Measurements from ENCODE around the gene RCOR2. TPM values are rescaled to one million over a fixed set of nuclear protein-coding genes. Genes with fewer than 3 reads are reported as not detected.

The RCOR2 gene
- total RNA-seq, 1 donor from 2014 or later, result 2.6 TPM

DNA sequence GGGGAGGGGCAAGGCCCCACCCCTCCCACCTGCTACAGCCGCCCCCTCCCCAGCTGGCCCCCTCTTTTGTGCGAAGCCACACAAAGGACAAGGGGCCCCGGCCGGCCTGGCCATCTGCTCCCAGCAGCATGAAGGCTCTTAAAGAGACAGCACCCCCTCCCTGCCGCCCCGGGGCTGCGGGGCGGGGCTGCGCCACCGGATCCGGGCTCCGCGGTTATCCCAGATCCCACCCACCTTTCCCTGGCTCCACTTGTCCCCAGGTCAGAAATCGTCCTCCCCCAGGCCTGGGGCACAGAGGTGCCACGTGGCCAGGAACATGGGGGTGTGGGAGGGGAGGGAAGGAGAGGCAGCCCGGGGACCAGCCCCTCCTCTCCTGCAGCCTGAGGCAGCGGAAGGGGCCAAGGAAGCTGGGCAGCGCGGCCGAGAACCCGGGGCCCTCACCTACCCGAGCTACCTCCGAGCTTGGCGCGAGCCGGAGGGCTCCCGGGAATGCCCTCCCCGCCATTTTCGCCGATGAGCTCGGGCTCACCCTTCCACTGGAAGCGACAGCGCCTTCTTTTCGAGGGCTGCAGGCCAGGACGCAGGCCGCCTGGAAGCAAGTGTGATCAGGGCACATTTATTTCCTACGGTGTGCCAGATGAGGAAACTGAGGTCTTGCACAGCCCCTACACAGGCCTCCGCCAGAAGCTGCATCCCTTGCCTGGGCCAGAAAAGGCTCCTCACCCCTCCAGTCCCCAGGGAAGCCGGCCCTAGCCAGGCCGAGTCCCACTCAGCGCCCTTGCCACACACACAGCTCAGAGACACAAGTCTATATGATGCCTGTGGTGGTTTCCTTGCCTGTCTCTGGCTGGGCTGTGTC, 2.5 kb upstream of the RCOR2 start:
- TF ChIP-seq, protein P1, sequence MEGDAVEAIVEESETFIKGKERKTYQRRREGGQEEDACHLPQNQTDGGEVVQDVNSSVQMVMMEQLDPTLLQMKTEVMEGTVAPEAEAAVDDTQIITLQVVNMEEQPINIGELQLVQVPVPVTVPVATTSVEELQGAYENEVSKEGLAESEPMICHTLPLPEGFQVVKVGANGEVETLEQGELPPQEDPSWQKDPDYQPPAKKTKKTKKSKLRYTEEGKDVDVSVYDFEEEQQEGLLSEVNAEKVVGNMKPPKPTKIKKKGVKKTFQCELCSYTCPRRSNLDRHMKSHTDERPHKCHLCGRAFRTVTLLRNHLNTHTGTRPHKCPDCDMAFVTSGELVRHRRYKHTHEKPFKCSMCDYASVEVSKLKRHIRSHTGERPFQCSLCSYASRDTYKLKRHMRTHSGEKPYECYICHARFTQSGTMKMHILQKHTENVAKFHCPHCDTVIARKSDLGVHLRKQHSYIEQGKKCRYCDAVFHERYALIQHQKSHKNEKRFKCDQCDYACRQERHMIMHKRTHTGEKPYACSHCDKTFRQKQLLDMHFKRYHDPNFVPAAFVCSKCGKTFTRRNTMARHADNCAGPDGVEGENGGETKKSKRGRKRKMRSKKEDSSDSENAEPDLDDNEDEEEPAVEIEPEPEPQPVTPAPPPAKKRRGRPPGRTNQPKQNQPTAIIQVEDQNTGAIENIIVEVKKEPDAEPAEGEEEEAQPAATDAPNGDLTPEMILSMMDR (IDR thresholded peaks at IDR 0.05), result no peak
- Mint-ChIP-seq H3K4me3 (ENCODE audit: unreplicated experiment) (no peak overlapping the region), H3K9me3 (ENCODE audit: unreplicated experiment) (no peaks in the 10 kb centered on the region), H3K36me3 (ENCODE audit: unreplicated experiment) (no peaks in the 10 kb centered on the region), H3K27me3 (ENCODE audit: unreplicated experiment) (peaks cover 12% of the 10 kb centered on the region), H3K27ac (ENCODE audit: unreplicated experiment) (no peak overlapping the region), H3K4me1 (ENCODE audit: unreplicated experiment) (peaks cover 16% of the 10 kb centered on the region)
- no peak for DNase-seq (ENCODE audit: extremely low spot score, unreplicated experiment)

DNA sequence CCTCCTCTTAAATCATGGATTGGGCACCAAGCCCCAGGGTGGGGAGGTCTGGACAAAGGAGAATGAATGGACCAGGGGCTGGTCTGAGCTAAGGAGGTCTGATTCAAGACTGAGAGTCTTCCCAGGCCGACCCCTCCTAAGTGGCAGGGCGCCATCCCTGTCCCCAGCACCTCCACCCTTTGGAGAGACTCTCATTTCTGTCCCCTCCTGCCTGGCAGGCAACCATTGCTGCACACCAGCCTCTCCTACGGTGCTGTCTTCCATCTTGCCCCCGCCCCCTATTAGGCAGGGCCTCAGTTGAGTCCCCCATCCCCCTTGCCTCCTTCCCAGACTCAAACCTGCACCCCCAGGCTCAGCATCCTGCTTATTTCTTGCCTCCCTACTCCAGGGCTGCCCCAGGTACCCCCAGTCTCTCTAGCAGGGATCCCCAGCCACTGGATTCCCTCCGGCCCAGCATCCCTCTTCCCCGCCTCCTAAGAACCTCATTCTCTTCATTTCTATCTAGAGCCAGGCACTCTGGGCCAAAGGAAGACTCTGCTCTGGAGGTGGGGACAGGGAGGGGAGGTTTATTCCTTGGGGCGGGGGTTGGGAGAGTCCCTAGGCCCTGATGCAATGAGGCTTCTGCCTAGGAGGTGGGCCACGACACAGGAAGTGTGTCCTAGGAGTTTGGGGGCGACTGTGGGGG, 1.7 kb upstream of the RCOR2 start:
- no peaks in the 10 kb centered on the region for H3K36me3 Mint-ChIP-seq (ENCODE audit: unreplicated experiment)
- DNase-seq (ENCODE audit: extremely low spot score, unreplicated experiment), result no peak
- TF ChIP-seq, protein P1 (IDR thresholded peaks at IDR 0.05), result no peak
- H3K9me3 Mint-ChIP-seq (ENCODE audit: unreplicated experiment), result no peaks in the 10 kb centered on the region
- H3K27me3 Mint-ChIP-seq (ENCODE audit: unreplicated experiment), result peaks cover 9% of the 10 kb centered on the region
- H3K27ac Mint-ChIP-seq (ENCODE audit: unreplicated experiment), result no peak overlapping the region
- H3K4me1 Mint-ChIP-seq (ENCODE audit: unreplicated experiment), result peaks cover 16% of the 10 kb centered on the region
- peak overlapping the region; percentile 18 for H3K4me3 Mint-ChIP-seq (ENCODE audit: unreplicated experiment)

DNA sequence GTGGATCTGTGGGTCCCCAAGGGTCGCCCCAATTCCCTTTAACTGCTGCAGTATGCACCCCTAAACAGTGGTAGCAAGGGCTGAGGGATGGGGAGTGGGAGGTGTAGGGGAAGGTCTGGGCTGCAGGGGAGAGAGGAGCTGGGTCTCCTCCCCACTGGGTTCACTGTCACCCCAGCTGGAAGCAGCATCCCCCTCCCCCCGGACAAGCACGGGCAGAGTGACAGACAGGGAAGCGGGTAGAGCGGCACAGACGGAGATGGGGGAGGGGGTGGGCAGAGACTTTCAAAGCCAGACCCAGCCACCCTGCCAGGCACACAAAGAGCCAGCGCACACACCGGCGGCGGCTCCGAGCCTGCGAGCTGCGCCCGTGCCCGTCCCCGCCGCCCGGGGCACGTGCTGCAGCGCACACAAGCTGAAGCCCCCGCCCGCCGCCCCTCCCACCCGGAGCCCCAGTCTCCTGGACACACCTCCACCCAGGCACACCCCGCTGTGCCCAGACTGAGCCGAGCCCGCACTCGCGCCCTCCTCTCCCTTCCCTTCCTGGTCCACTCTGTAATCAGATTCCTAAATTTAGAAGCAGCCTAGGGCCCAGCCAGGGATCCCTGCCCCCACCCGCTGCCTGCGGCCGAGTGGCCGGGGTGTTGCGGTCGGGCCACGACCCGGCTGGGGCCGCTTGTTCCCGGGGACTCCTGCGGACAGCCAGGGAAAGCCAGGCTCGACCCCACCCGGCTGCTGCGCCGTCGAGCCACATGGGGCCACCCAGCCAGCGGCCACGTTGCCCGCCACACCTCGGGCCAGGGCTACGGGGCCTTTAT, 935 bp upstream of the RCOR2 start:
- Mint-ChIP-seq H3K27ac (ENCODE audit: unreplicated experiment) (peak overlapping the region; percentile 57), H3K9me3 (ENCODE audit: unreplicated experiment) (no peaks in the 10 kb centered on the region), H3K4me1 (ENCODE audit: unreplicated experiment) (peaks cover 16% of the 10 kb centered on the region), H3K36me3 (ENCODE audit: unreplicated experiment) (no peaks in the 10 kb centered on the region), H3K27me3 (ENCODE audit: unreplicated experiment) (peaks cover 4% of the 10 kb centered on the region), H3K4me3 (ENCODE audit: unreplicated experiment) (peak overlapping the region; percentile 60)
- no peak for DNase-seq (ENCODE audit: extremely low spot score, unreplicated experiment)
- TF ChIP-seq, protein P1 (IDR thresholded peaks at IDR 0.05), result no peak

DNA sequence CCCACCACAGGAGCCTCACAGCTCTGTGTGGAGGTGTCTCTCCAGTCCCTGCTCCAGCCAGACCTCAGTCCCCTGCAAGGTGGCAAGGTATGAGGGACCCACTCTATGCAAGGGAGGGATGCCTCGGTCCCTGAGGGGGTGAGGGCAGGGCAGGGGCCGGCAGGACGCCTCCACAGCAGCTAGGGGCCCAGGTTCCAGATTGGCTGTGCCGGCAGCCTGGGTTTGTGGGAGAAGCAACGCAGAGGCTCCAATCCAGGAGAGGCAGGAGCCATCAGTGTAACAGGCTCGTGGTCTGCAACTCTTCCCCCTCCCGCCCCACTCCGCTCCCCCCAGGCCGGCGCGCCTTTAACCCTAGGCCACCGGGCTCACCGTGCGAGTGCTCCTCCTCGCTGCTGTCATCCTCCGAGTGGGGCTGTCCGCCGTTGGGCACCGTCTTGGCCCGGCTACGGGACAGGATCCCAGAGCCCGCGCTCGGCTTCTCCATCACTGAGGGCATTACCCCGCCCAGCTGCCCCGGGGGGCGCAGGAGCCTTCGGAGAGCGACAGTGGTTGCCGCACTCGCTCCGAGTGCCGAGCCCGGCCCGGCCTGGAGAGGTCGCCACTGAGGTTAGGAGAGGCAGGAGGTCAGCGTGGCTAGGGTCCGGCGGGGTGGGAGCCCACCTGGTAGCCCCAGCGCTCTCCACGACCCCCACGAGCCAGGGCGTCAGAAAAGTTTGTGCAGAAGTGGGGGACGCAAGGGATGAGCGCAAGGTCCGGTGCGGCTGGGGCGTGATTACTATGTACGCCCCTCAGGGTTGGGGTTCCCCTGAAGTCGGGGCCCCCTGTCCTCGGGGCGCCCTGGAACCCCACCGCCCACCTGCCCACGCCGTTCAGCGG, 765 bp downstream of the RCOR2 start:
- no peaks in the 10 kb centered on the region for H3K27me3 Mint-ChIP-seq (ENCODE audit: unreplicated experiment)
- DNase-seq (ENCODE audit: extremely low spot score, unreplicated experiment), result no peak
- H3K36me3 Mint-ChIP-seq (ENCODE audit: unreplicated experiment), result no peaks in the 10 kb centered on the region
- no peak overlapping the region for H3K27ac Mint-ChIP-seq (ENCODE audit: unreplicated experiment)
- H3K4me3 Mint-ChIP-seq (ENCODE audit: unreplicated experiment), result peak overlapping the region; percentile 80
- TF ChIP-seq, protein P1 (IDR thresholded peaks at IDR 0.05), result peak; percentile 63
- H3K4me1 Mint-ChIP-seq (ENCODE audit: unreplicated experiment), result peaks cover 18% of the 10 kb centered on the region
- H3K9me3 Mint-ChIP-seq (ENCODE audit: unreplicated experiment), result no peaks in the 10 kb centered on the region

Measured in osteocyte (in vitro differentiated cells).